HG02840 (cell line): Measurements from ENCODE around the gene PRELID1.
"Not testable (repeated sequence)": the region's sequence is repeated elsewhere in the genome, so short reads cannot be mapped to it uniquely, and the experiment has no call there.

Source experiments
- ATAC-seq: cut with Tn5 transposase; IDR thresholded peaks from one replicate; pipeline ENCODE4 v1.9.1; 2021; ENCODE audit warnings: mild to moderate bottlenecking, moderate library complexity, moderate number of reproducible peaks; ENCODE audit not compliant: unreplicated experiment, low FRiP score

Gene PRELID1

DNA sequence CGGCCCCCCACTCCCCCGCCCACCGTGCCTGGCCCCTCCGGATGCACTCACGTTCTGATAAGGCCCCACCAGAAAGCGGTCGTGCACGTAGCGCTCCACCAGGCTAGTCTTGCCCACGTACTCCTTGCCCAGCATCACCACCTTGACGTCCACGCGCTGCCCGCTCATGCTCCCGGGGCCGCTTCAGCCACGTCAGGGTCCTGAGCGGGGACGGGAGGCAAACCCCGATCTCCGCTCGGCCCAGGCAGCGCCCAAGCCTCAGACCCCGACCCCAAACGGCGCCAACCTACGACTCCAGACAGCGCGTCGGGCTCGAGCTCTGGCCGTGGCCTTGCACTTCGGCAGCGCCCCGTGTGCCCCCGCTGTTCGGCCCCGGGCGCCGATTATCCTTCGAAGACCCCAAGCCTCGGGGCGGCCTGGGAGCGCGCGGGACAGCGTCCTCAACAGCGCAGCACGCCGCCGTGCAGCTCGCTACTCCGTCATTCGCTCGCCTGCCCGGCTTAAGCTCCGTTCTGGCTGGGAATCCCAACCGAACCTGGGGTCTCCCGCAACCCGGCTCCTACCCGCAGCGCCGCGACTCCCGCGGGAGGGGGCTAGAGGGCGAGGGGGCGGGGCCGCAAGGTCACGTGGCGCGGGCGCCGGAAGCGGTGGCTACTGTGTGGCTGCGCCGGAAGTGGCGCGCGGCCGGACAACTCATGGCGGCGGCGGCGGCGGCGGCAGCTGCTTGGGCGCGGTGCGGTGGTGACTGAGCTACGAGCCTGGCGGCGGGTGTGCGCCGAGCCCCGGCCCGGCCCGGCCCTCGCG lies at the start of gene PRELID1, which contains the start of gene RAB24:
PRELID1 (plus strand) TSS at position 679 of the 804 bp plus-strand sequence. CDS start 187 bp downstream, outside the sequence.
RAB24 (minus strand) TSS at position 599 of the 804 bp plus-strand sequence; CDS start at position 168, 431 bp downstream.
- no peak for ATAC-seq

DNA sequence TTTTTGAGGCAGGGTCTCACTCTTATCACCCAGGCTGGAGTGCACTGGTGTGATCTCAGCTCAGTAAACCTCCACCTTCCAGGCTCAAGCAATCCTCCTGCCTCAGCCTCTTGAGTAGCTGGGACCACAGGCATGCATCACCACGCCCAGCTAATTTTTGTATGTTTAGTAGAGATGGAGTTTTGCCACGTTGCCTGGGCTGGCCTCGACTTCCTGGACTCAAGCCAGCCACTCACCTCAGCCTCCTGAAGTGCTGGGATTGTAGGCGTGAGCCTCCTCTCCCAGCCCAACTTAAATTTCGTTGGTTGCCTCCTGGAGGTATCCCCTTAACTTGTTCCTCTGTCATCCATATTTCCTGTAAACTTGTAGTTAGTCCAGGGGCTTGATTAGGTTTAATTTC lies 47.3 kb upstream of the PRELID1 start:
- no peak for ATAC-seq

GRCh38 chr5:177258711-177259110 lies 44.9 kb upstream of the PRELID1 start:
- not testable (repeated sequence) for ATAC-seq

DNA sequence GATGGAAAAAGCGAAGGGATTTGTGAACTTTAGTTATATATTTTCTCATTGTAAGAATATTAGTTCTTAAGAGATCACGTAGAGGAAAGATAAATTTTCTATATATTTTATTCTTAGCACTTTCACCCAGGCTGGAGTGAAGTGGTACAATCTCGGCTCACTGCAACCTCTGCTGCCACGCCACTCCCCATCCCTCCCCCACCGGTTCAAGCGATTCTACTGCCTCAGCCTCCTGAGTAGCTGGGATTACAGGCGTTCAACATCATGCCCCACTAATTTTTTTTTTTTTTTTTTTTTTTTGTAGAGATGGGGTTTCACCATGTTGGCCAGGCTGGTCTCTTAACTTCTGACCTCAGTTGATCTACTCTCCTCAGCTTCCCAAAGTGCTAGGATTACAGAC lies 42.6 kb upstream of the PRELID1 start:
- ATAC-seq: no peak

DNA sequence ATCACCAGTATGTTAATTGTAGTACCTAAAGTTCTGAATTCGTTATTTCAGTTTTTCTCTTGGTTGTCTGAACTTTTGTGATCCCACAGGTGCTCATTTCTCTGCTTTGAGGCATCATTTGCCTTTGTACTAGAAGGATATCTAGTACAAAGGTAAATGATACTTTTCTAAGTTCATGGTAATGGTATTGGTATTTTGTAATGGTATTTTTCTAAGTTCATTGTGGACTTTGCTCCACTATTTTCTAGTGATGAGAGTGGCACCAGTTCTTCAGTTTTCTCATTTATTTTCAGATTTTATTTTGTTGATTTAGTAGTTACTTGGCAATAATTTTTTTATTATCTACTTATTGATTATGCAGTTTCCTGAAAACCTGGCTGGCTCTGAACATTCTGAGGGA lies 42.1 kb upstream of the PRELID1 start:
- ATAC-seq: no peak

DNA sequence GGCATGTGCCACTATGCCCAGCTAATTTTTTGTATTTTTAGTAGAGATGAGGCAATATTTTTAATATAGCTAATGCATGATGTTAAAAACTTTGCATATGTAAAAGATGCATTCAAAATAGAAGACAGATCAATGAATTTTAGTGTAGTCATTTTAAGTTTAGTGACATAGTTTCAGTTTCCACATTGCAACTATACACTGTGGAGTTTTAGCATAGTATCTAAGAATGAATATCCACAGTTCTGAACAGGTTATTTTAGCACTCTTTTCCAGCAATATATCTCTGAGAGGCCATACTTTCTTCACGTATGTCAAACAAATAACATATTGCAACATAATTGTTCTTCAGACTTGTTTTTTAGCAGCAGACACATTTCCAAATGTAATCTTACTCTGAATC lies 39.4 kb upstream of the PRELID1 start:
- ATAC-seq: no peak

- ATAC-seq: no peak
Measured at GRCh38 chr5:177265395-177265794, 38.2 kb upstream of the PRELID1 start.

GRCh38 chr5:177269232-177269895 lies 34.2 kb upstream of the PRELID1 start:
- no peak for ATAC-seq

GRCh38 chr5:177269976-177270375 lies 33.6 kb upstream of the PRELID1 start:
- ATAC-seq: no peak

- ATAC-seq: no peak
Measured at GRCh38 chr5:177270653-177271052, 32.9 kb upstream of the PRELID1 start.

DNA sequence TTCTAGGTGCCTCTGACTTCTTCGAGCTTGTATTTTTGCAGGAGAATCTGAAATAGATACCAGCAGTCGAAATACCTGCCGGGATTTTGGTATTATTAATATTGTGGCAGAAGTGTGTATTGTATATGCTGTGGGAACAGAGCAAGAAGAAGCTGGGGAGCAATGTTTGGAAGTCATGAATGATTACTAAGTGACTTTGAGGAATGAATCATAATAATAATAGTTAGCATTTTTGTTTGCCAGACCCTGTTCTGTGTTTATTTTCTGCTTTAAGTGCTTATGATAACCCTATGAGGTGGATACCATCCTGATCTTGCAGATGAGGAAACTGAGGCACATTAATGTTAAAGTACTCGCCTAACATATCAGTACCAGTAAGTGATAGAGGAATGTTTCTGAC lies 32.5 kb upstream of the PRELID1 start:
- no peak for ATAC-seq

GRCh38 chr5:177275883-177276282 lies 27.7 kb upstream of the PRELID1 start:
- ATAC-seq: no peak

- ATAC-seq: no peak
Measured at GRCh38 chr5:177276886-177277285, 26.7 kb upstream of the PRELID1 start.

DNA sequence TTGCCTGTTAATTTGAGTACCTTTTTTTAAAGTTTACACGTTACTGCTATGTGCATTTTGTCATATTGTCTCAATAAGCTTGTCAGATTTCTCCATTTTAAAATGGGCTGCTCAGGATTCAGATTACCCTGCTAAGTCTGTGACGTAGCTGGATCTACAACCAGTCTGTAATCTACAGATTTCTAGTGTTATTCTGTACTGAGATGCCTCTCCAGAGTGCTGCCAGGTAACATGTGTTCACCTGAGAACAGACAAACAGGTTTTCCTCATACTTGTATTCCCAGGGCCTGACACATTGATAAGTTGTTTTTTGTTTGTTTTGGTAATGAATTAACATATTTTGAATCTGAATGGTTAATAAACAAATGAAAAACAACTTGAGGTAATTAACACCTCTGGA lies 15.4 kb upstream of the PRELID1 start:
- ATAC-seq: no peak

GRCh38 chr5:177290816-177291596 lies 12.6 kb upstream of the PRELID1 start:
- no peak for ATAC-seq

DNA sequence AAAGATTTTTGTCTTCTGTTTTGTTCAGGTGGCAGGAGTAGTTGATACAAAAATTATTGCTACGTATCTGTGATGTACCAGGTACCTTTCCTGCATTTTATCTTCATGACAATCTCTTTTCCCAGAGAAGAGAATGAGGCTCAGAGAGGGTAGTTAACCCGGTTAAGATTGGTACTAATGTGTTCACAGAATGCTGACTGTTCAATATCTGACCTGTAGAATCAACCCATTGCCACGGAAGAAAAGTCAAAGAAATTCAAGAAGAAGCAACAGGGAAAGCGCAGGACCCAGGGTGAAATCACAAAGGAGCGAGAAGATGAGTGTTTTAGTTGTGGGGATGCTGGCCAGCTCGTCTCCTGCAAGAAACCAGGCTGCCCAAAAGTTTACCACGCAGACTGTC lies 11.9 kb upstream of the PRELID1 start:
- no peak for ATAC-seq

DNA sequence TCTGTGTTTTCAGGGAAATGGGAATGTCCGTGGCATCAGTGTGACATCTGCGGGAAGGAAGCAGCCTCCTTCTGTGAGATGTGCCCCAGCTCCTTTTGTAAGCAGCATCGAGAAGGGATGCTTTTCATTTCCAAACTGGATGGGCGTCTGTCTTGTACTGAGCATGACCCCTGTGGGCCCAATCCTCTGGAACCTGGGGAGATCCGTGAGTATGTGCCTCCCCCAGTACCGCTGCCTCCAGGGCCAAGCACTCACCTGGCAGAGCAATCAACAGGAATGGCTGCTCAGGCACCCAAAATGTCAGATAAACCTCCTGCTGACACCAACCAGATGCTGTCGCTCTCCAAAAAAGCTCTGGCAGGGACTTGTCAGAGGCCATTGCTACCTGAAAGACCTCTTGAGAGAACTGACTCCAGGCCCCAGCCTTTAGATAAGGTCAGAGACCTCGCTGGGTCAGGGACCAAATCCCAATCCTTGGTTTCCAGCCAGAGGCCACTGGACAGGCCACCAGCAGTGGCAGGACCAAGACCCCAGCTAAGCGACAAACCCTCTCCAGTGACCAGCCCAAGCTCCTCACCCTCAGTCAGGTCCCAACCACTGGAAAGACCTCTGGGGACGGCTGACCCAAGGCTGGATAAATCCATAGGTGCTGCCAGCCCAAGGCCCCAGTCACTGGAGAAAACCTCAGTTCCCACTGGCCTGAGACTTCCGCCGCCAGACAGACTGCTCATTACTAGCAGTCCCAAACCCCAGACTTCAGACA lies 9.6 kb upstream of the PRELID1 start:
- ATAC-seq: no peak

GRCh38 chr5:177294632-177295031 lies 9.0 kb upstream of the PRELID1 start:
- ATAC-seq: no peak

- ATAC-seq: no peak
Measured at GRCh38 chr5:177295924-177296323, 7.7 kb upstream of the PRELID1 start.

DNA sequence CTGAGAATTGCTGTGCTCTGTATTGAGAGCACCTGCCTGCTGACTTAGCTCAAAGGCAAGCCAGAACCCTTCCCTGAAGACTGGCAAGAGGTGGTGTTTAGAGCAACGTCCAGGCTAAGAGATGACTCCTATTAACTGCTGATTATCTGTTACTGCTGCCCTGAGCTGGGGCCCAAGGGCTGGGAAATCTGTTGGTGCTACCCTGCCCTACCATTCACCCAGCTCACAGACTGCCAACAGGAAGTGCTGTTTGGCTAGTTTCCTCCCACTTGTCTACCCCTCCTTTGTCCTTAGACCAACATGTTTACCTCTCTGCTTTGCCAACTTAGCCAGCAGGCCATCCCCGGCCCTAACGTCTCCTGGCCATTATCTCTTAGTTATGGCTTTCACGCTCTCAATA lies 7.0 kb upstream of the PRELID1 start:
- ATAC-seq: no peak
